Lower lobe of right lung (tissue), 2 donors: Measurements from ENCODE around the gene RAB31. TPM values are rescaled to one million over a fixed set of nuclear protein-coding genes. Genes with fewer than 3 reads are reported as not detected.

Source experiments
- ATAC-seq, 2 donors: fragments of 200-7000 bp; cut with Tn5 transposase; one replicate each; pipeline ENCODE4 v1.9.1; 2020 to 2022; ENCODE audit warnings: mild to moderate bottlenecking in 2 of 2, moderate library complexity in 2 of 2
- DNase-seq: peaks from one replicate; pipeline ENCODE4 v3.0.0-alpha.2; 2020
- H3K27ac ChIP-seq: fragments of 200-600 bp; one replicate; pipeline ENCODE4 v1.8.0; 2022
- H3K27me3 ChIP-seq: fragments of 200-600 bp; one replicate; pipeline ENCODE4 v1.8.0; 2022; ENCODE audit warnings: low read depth
- H3K36me3 ChIP-seq: fragments of 200-600 bp; one replicate; pipeline ENCODE4 v1.8.0; 2022; ENCODE audit warnings: mild to moderate bottlenecking
- H3K4me1 ChIP-seq: fragments of 200-600 bp; one replicate; pipeline ENCODE4 v1.8.0; 2022
- H3K4me3 ChIP-seq: fragments of 200-600 bp; one replicate; pipeline ENCODE4 v1.8.0; 2022; ENCODE audit warnings: mild to moderate bottlenecking
- H3K9me3 ChIP-seq: fragments of 200-600 bp; one replicate; pipeline ENCODE4 v1.8.0; 2022
- CTCF ChIP-seq: fragments of 200-600 bp; IDR thresholded peaks from one replicate; pipeline ENCODE4 v1.8.0; 2022; ENCODE audit warnings: antibody characterized with exemption, mild to moderate bottlenecking
- intact Hi-C: fragments of 100-400 bp; cut with DNase I; formaldehyde crosslinking; loops from one replicate; pipeline ENCODE4 v1.11.0; 2022
- total RNA-seq: library from RNA; stranded (reverse); fragmentation: NEBNext Ultra II Directional; extraction: Animal tissue kit (Norgen Biotek cat#: 25700); gene quantifications from one replicate; pipeline ENCODE4 v1.2.1, GENCODE V29; 2021
- donor health status: DM: no; HTN: yes; CAD: no; lungs with severe emphysema.

RAB31 gene
- total RNA-seq, 1 donor from 2014 or later = 110 TPM

- Histone ChIP-seq H3K9me3 (no peaks in the 10 kb centered on the region), H3K27ac (no peak overlapping the region), H3K4me1 (peaks cover 21% of the 10 kb centered on the region), H3K4me3 (no peak overlapping the region), H3K27me3 (no peaks in the 10 kb centered on the region), H3K36me3 (no peaks in the 10 kb centered on the region)
- DNase-seq (no peak), ATAC-seq (no peak)
- intact Hi-C loops = no loop called here
- no peak for TF ChIP-seq CTCF
These were observed 19.9 kb upstream of the RAB31 start for GRCh38 chr18:9688036-9688741.

- H3K27me3 ChIP-seq = no peaks in the 10 kb centered on the region
- ATAC-seq (no peak), DNase-seq (no peak)
- no peaks in the 10 kb centered on the region for H3K9me3 ChIP-seq
- intact Hi-C loops = no loop called here
- peaks cover 12% of the 10 kb centered on the region for H3K4me1 ChIP-seq
- no peak overlapping the region for H3K4me3 ChIP-seq
- H3K27ac ChIP-seq = no peak overlapping the region
- no peaks in the 10 kb centered on the region for H3K36me3 ChIP-seq
- no peak for TF ChIP-seq CTCF
These were observed 18.8 kb upstream of the RAB31 start for GRCh38 chr18:9689253-9689652.

- no peak for TF ChIP-seq CTCF
- DNase-seq = no peak
- Histone ChIP-seq H3K36me3 (no peaks in the 10 kb centered on the region), H3K4me3 (no peak overlapping the region), H3K27me3 (no peaks in the 10 kb centered on the region), H3K4me1 (peaks cover 1% of the 10 kb centered on the region), H3K27ac (no peak overlapping the region), H3K9me3 (no peaks in the 10 kb centered on the region)
- ATAC-seq = no peak
- intact Hi-C loops = no loop called here
These were observed 17.5 kb upstream of the RAB31 start for GRCh38 chr18:9690418-9691188.

- no peaks in the 10 kb centered on the region for H3K27me3 ChIP-seq
- H3K4me3 ChIP-seq = no peak overlapping the region
- intact Hi-C loops = no loop called here
- TF ChIP-seq CTCF = no peak
- no peaks in the 10 kb centered on the region for H3K4me1 ChIP-seq
- no peak for ATAC-seq
- no peak for DNase-seq
- no peak overlapping the region for H3K27ac ChIP-seq
- H3K36me3 ChIP-seq = no peaks in the 10 kb centered on the region
- H3K9me3 ChIP-seq = no peaks in the 10 kb centered on the region
These were observed 16.9 kb upstream of the RAB31 start for GRCh38 chr18:9691235-9691634.

- ATAC-seq = no peak
- Histone ChIP-seq H3K36me3 (no peaks in the 10 kb centered on the region), H3K27ac (no peak overlapping the region), H3K4me3 (no peak overlapping the region), H3K27me3 (no peaks in the 10 kb centered on the region), H3K9me3 (no peaks in the 10 kb centered on the region), H3K4me1 (no peaks in the 10 kb centered on the region)
- no peak for TF ChIP-seq CTCF
- DNase-seq = no peak
- intact Hi-C loops = no loop called here
These were observed 13.9 kb upstream of the RAB31 start for GRCh38 chr18:9694174-9694573.
